HG03280 (cell line): ENCODE measurements around the gene ATP8A1.

Source experiments
- ATAC-seq: cut with Tn5 transposase; IDR thresholded peaks from one replicate; pipeline ENCODE4 v1.9.1; 2021; ENCODE audit warnings: mild to moderate bottlenecking, moderate library complexity; ENCODE audit not compliant: unreplicated experiment

Gene ATP8A1

GRCh38 chr4:42627885-42628646 is 28.8 kb downstream of the ATP8A1 start:
- peak; percentile 83 for ATAC-seq

GRCh38 chr4:42626629-42627146 is 30.2 kb downstream of the ATP8A1 start:
- ATAC-seq: no peak

GRCh38 chr4:42625329-42625728 is 31.6 kb downstream of the ATP8A1 start:
- ATAC-seq: no peak

- no peak for ATAC-seq
Measured at GRCh38 chr4:42624551-42624950, 32.4 kb downstream of the ATP8A1 start.

- ATAC-seq: no peak
Measured at GRCh38 chr4:42618023-42618422, 38.9 kb downstream of the ATP8A1 start.

- ATAC-seq: no peak
Measured at GRCh38 chr4:42617030-42617429, 39.9 kb downstream of the ATP8A1 start.

GRCh38 chr4:42616572-42616971 is 40.3 kb downstream of the ATP8A1 start:
- no peak for ATAC-seq

- ATAC-seq: no peak
Measured at GRCh38 chr4:42615131-42615763, 41.7 kb downstream of the ATP8A1 start.

- ATAC-seq: no peak
Measured at GRCh38 chr4:42612898-42613297, 44.0 kb downstream of the ATP8A1 start.

- ATAC-seq: no peak
Measured at GRCh38 chr4:42610941-42611340, 46.0 kb downstream of the ATP8A1 start.

GRCh38 chr4:42609051-42609450 is 47.9 kb downstream of the ATP8A1 start:
- no peak for ATAC-seq

GRCh38 chr4:42608551-42608950 is 48.4 kb downstream of the ATP8A1 start:
- no peak for ATAC-seq

- ATAC-seq: no peak
Measured at GRCh38 chr4:42607011-42607726, 49.7 kb downstream of the ATP8A1 start.

- ATAC-seq: no peak
Measured at GRCh38 chr4:42605264-42605663, 51.6 kb downstream of the ATP8A1 start.

GRCh38 chr4:42603862-42604261 is 53.0 kb downstream of the ATP8A1 start:
- no peak for ATAC-seq

- no peak for ATAC-seq
Measured at GRCh38 chr4:42600578-42600977, 56.3 kb downstream of the ATP8A1 start.

- peak; percentile 61 for ATAC-seq
Measured at GRCh38 chr4:42596918-42597317, 60.0 kb downstream of the ATP8A1 start.

- no peak for ATAC-seq
Measured at GRCh38 chr4:42594888-42595287, 62.0 kb downstream of the ATP8A1 start.

- ATAC-seq: no peak
Measured at GRCh38 chr4:42588909-42589308, 68.0 kb downstream of the ATP8A1 start.

- no peak for ATAC-seq
Measured at GRCh38 chr4:42586775-42587174, 70.1 kb downstream of the ATP8A1 start.

- no peak for ATAC-seq
Measured at GRCh38 chr4:42579903-42580302, 77.0 kb downstream of the ATP8A1 start.

GRCh38 chr4:42578187-42578586 is 78.7 kb downstream of the ATP8A1 start:
- no peak for ATAC-seq
